Tibial nerve (tissue), 4 donors: ENCODE results near the gene DTX3L. TPM values are rescaled to one million over a fixed set of nuclear protein-coding genes. Genes with fewer than 3 reads are reported as not detected.

ENCODE experiments used
- DNase-seq, 2 donors: peaks; one replicate each; pipeline ENCODE4 v3.0.0-alpha.2; 2019; ENCODE audit warnings: low spot score in 2 of 2
- H3K27ac ChIP-seq, 4 donors: fragments of 200-600 bp; sonication (generic) in 3 of 4; one replicate each; pipeline ENCODE4 v1.5.1; 2017 to 2019; ENCODE audit warnings: mild to moderate bottlenecking in 1 of 4
- H3K27me3 ChIP-seq, 2 donors: fragments of 200-600 bp; sonication (generic) in 1 of 2; one replicate each; pipeline versions ENCODE4 v1.5.1 to v1.6.0; 2017 to 2019
- H3K36me3 ChIP-seq, 3 donors: fragments of 200-600 bp; sonication (generic); one replicate each; pipeline ENCODE4 v1.5.1; 2018 to 2019
- H3K4me1 ChIP-seq, 4 donors: fragments of 200-600 bp; sonication (generic) in 3 of 4; one replicate each; pipeline ENCODE4 v1.5.1; 2017 to 2019
- H3K4me3 ChIP-seq, 4 donors: fragments of 200-600 bp; sonication (generic) in 3 of 4; one replicate each; pipeline ENCODE4 v1.5.1; 2017 to 2019; ENCODE audit warnings: mild to moderate bottlenecking in 1 of 4, moderate library complexity in 1 of 4
- H3K9me3 ChIP-seq, 4 donors: fragments of 200-600 bp; sonication (generic) in 3 of 4; one replicate each; pipeline ENCODE4 v1.5.1; 2017 to 2019
- EP300 ChIP-seq, 2 donors: sonication (generic); formaldehyde crosslinking; IDR thresholded peaks; one replicate each; pipeline ENCODE4 v1.6.1; 2017; ENCODE audit warnings: antibody characterized with exemption in 2 of 2, mild to moderate bottlenecking in 1 of 2
- POLR2A ChIP-seq, 2 donors: fragments of 450-650 bp; IDR thresholded peaks; one replicate each; pipeline ENCODE4 v1.6.1; 2017; ENCODE audit warnings: antibody characterized with exemption in 2 of 2, mild to moderate bottlenecking in 2 of 2, moderate library complexity in 2 of 2
- WGBS, 2 donors: methylation state at CpG; one replicate each; pipeline ENCODE4 v1.1.5; 2018; 5-methylcytosine and 5-hydroxymethylcytosine counted together
- total RNA-seq, 4 donors: library from RNA; depleted of rRNA; stranded (reverse); fragments of >200 nt; gene quantifications; one replicate each; pipeline ENCODE4 v1.1.0, GENCODE V29; 2016
- TF ChIP-seq, protein P1 (sequence below), 5 experiments: fragments of 200-600 bp in 3 of 5; fragments of 450-650 bp in 2 of 5; sonication (generic) in 3 of 5; IDR thresholded peaks; one replicate each; pipeline ENCODE4 v1.5.1; 2016 to 2019; ENCODE audit warnings: antibody characterized with exemption in 5 of 5, mild to moderate bottlenecking in 3 of 5, moderate library complexity in 2 of 5

The DTX3L gene
- total RNA-seq, 4 donors from 2014 or later = 14.9 to 23.2 (median 18.9) TPM

DNA sequence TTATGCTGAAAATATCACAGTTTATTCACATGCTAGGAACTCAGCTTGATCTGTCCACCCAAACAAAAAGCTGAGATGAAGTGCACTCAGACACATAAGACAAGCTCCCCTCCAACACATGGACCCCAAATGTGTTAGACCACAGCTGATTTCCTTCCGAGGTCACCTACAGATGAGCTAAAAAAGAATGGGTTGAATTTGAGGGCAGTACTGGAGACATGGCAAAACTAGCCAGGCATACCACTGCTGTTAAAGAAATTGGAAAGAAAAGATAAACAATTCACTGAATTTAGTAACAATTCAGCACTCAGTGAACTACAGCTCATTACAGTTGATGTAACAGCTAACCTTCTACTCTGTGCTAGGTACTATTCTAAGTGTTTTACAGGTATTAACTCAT, 15.5 kb upstream of the DTX3L start:
- 74 to 97% methylated on average over 1 of the region's 1 CpG for WGBS, 2 donors
- no peak for DNase-seq
- no peaks in the 10 kb centered on the region for H3K27me3 ChIP-seq
- no peak overlapping the region for H3K4me3 ChIP-seq
- TF ChIP-seq, protein P1, sequence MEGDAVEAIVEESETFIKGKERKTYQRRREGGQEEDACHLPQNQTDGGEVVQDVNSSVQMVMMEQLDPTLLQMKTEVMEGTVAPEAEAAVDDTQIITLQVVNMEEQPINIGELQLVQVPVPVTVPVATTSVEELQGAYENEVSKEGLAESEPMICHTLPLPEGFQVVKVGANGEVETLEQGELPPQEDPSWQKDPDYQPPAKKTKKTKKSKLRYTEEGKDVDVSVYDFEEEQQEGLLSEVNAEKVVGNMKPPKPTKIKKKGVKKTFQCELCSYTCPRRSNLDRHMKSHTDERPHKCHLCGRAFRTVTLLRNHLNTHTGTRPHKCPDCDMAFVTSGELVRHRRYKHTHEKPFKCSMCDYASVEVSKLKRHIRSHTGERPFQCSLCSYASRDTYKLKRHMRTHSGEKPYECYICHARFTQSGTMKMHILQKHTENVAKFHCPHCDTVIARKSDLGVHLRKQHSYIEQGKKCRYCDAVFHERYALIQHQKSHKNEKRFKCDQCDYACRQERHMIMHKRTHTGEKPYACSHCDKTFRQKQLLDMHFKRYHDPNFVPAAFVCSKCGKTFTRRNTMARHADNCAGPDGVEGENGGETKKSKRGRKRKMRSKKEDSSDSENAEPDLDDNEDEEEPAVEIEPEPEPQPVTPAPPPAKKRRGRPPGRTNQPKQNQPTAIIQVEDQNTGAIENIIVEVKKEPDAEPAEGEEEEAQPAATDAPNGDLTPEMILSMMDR (IDR thresholded peaks at IDR 0.05) = no peak
- no peak for TF ChIP-seq EP300 (IDR thresholded peaks at IDR 0.05)
- TF ChIP-seq POLR2A (IDR thresholded peaks at IDR 0.05) = no peak
- H3K27ac ChIP-seq = no peak overlapping the region
- peaks cover 0 to 94% (median 14%) of the 10 kb centered on the region in 3 donors for H3K36me3 ChIP-seq
- no peaks in the 10 kb centered on the region for H3K9me3 ChIP-seq
- H3K4me1 ChIP-seq = no peaks in the 10 kb centered on the region

DNA sequence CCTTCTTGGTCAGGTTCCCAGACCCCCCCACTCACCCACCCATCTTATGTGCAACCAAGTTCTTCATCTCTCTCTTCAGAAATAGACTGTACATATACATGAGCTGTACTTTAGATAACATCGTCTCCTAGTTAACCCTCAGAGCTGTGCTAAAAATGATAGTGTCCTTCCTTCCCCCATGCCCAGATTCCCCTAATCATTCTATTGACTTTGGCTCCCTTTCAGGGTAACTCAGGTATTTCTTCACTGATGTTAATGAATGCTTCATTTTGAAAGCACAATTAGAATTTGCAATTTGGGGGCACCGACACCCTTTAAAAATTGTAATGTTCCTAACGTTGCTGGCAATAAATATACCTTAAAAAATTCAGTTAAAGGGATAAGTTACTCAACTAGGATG, 11.0 kb upstream of the DTX3L start:
- Histone ChIP-seq H3K27ac (no peak overlapping the region), H3K36me3 (peaks cover 0 to 94% (median 19%) of the 10 kb centered on the region in 3 donors)
- WGBS, 2 donors = 56 to 68% methylated on average over 3 of the region's 3 CpGs

DNA sequence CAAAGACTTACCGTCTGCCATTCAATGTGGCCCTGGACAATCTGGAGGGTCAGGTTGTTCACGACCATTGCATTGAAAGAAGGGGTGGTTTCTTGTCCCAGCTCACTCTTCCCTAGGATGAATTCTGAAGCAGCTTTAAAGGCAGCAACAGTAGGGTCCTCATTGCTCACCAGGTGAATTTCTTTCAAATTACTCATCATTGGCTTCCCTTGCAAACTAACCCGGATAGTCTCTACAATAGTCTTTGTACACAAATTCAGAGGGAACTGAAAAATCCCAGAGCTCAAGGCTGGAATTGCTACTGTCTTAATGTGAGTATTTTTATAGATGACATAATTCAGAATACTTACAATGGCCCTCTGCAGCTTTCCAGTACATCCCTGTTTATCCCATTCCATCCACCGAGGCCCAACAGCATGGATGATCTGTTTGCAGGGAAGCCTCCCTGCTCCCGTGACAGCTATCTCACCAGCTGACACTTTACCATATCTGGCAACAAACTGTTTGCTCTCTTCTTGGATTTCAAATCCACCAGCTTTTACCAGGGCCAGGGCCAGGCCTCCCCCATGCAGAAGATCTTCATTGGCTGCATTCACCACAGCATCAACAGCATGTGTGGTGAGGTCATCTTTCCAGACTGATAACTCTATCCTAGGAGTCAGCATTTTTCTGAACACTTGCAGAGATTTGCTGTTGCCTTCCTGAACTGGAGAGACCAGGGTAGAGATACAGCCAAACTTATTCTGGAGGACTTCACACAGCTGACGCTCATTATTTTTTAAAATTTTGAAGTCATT, 8.7 kb upstream of the DTX3L start:
- WGBS, 2 donors = 82 to 84% methylated on average over 6 of the region's 6 CpGs
- H3K27ac ChIP-seq = no peak overlapping the region

More for the DNA sequence above, 11.0 kb upstream of the DTX3L start:
- TF ChIP-seq EP300 (IDR thresholded peaks at IDR 0.05) (no peak), POLR2A (IDR thresholded peaks at IDR 0.05) (no peak)
- TF ChIP-seq, protein P1 (IDR thresholded peaks at IDR 0.05) = no peak
- Histone ChIP-seq H3K27me3 (no peaks in the 10 kb centered on the region), H3K4me1 (no peaks in the 10 kb centered on the region), H3K4me3 (no peak overlapping the region), H3K9me3 (no peaks in the 10 kb centered on the region)
- DNase-seq = no peak

DNA sequence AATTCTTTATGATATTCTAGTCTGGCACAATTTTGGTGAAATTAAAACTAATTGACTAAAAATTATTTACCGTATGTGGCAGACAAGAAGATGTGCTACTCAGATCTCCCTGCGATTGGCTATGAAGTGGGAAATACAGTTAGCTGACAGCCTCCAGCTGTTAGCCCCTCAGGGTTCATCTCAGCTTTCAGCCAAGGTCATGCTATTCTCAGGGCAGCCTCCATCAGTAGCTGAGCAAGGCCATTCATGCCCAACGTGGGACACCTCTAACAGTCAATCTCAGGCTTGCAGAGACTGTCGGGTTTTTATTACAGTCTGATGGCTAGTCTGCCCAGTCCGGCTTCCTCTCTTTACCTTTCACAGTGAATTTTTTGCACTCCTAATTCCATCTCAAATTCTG, 6.8 kb upstream of the DTX3L start:
- no peaks in the 10 kb centered on the region for H3K9me3 ChIP-seq
- no peak overlapping the region for H3K4me3 ChIP-seq
- TF ChIP-seq POLR2A (IDR thresholded peaks at IDR 0.05) (no peak), EP300 (IDR thresholded peaks at IDR 0.05) (no peak)
- TF ChIP-seq, protein P1 (IDR thresholded peaks at IDR 0.05) = no peak
- no peak overlapping the region for H3K27ac ChIP-seq
- H3K36me3 ChIP-seq = peaks cover 0 to 63% (median 13%) of the 10 kb centered on the region in 3 donors
- DNase-seq = no peak
- WGBS, 2 donors = 83 to 84% methylated on average over 5 of the region's 5 CpGs
- H3K4me1 ChIP-seq = peaks cover 0 to 21% (median 2%) of the 10 kb centered on the region in 4 donors
- H3K27me3 ChIP-seq = no peaks in the 10 kb centered on the region

More for the DNA sequence above, 8.7 kb upstream of the DTX3L start:
- peaks cover 0 to 6% (median 0%) of the 10 kb centered on the region in 4 donors for H3K4me1 ChIP-seq
- H3K36me3 ChIP-seq = peaks cover 0 to 80% (median 22%) of the 10 kb centered on the region in 3 donors
- TF ChIP-seq, protein P1 (IDR thresholded peaks at IDR 0.05) = no peak
- no peak for TF ChIP-seq EP300 (IDR thresholded peaks at IDR 0.05)
- no peak for TF ChIP-seq POLR2A (IDR thresholded peaks at IDR 0.05)
- no peaks in the 10 kb centered on the region for H3K27me3 ChIP-seq
- no peak overlapping the region for H3K4me3 ChIP-seq
- DNase-seq = no peak
- no peaks in the 10 kb centered on the region for H3K9me3 ChIP-seq

DNA sequence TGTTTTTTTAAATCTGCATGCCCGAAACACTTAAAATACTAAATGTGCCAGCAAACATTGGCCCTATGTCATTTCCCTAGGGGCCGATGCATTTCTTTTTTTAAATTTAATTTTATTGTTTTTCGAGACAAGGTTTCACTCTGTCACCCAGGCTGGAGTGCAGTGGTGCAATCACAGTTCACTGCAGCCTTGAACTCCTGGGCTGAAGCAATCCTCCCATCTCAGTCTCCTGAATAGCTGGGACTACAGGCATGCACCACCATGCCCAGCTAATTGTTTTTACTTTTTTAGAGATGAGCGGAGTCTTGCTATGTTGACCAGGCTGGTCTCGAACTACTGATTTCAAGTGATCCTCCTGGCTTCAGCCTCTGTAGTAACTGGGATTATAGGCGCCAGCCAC, 5.5 kb upstream of the DTX3L start:
- Histone ChIP-seq H3K4me1 (peaks cover 0 to 34% (median 12%) of the 10 kb centered on the region in 4 donors), H3K9me3 (no peaks in the 10 kb centered on the region), H3K4me3 (no peak overlapping the region), H3K27ac (no peak overlapping the region), H3K36me3 (peaks cover 0 to 51% (median 13%) of the 10 kb centered on the region in 3 donors), H3K27me3 (no peaks in the 10 kb centered on the region)
- no peak for TF ChIP-seq EP300 (IDR thresholded peaks at IDR 0.05)
- TF ChIP-seq, protein P1 (IDR thresholded peaks at IDR 0.05) = no peak
- no peak for TF ChIP-seq POLR2A (IDR thresholded peaks at IDR 0.05)
- no peak for DNase-seq
- WGBS, 2 donors = 89 to 94% methylated on average over 6 of the region's 6 CpGs
